NT2/D1 (cell line): ENCODE results near the gene MT1G.

Experiments used
- SUZ12 ChIP-seq: IDR thresholded peaks from 2 replicates; pipeline ENCODE4 v1.6.1; 2011; ENCODE audit not compliant: insufficient read length, insufficient read depth; ENCODE audit errors: extremely low read depth
- YY1 ChIP-seq: IDR thresholded peaks from 2 replicates; pipeline ENCODE4 v1.6.1; 2011; ENCODE audit not compliant: insufficient read length, insufficient read depth
- ZNF274 ChIP-seq: IDR thresholded peaks from 2 replicates; pipeline ENCODE4 v1.6.1; 2011; ENCODE audit warnings: mild to moderate bottlenecking, low read depth, low read length

DNA sequence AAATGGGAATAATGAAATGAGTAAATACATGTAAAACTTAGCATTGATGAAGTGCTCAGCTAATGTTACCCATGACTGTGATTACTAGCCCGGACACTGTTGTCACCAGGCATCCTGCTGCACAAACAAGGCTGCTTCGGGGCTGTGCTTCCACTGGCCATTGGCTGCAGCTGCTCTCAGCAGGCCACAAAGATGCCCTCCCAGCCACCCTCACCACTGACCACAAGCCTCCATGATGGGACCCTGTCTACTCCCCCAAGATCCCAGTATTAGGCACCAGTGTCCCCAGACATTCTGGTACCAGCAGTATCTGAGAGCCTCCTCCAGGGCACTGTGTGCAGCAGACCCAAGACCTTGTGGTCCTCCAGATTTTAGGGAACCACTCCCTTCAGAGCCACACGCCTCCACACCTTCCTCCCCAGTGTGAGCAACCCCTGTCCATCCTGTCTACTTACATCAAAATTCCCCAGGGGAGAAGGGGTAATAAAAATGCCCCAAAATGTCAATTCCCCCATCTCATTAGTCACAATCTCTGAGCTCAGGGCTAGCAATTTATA lies 42.4 kb upstream of the MT1G start:
- TF ChIP-seq SUZ12: no peak
- TF ChIP-seq YY1: no peak
- TF ChIP-seq ZNF274: no peak
